Muscle of back (tissue), 11 donors: ENCODE data around the gene NEUROD6. TPM values are rescaled to one million over a fixed set of nuclear protein-coding genes. Genes with fewer than 3 reads are reported as not detected.

Experiments used
- DNase-seq, 3 donors: peaks; one replicate each; pipeline versions ENCODE4 v3.0.0 to v3.0.0-alpha.2; 2013
- polyA plus RNA-seq, 10 donors: library from polyadenylated mRNA; unstranded; fragments of 120-200 nt; gene quantifications; one replicate each; pipeline ENCODE4 v1.2.1, GENCODE V29; 2013; ENCODE audit not compliant: insufficient read length in 10 of 10

The NEUROD6 gene
- polyA plus RNA-seq, 10 donors = 0.07 to 0.38 (median 0.12) TPM; not detected in 3

- DNase-seq = peak; percentile 61 to 91 (median 73)
Observed at GRCh38 chr7:31335161-31335856, 5.2 kb downstream of the NEUROD6 start.

GRCh38 chr7:31333291-31333690, 7.2 kb downstream of the NEUROD6 start:
- no peak for DNase-seq

- no peak for DNase-seq
Observed at GRCh38 chr7:31327071-31327470, 13.5 kb downstream of the NEUROD6 start.

GRCh38 chr7:31326416-31326815, 14.1 kb downstream of the NEUROD6 start:
- no peak for DNase-seq

GRCh38 chr7:31323101-31323500, 17.4 kb downstream of the NEUROD6 start:
- DNase-seq = no peak

- DNase-seq = no peak
Observed at GRCh38 chr7:31320675-31321074, 19.9 kb downstream of the NEUROD6 start.

GRCh38 chr7:31318313-31318712, 22.2 kb downstream of the NEUROD6 start:
- no peak for DNase-seq

- DNase-seq = no peak
Observed at GRCh38 chr7:31316876-31317275, 23.6 kb downstream of the NEUROD6 start.

- DNase-seq = no peak
Observed at GRCh38 chr7:31315758-31316157, 24.8 kb downstream of the NEUROD6 start.

GRCh38 chr7:31314781-31315180, 25.7 kb downstream of the NEUROD6 start:
- DNase-seq = no peak

GRCh38 chr7:31312889-31313288, 27.6 kb downstream of the NEUROD6 start:
- DNase-seq = no peak

GRCh38 chr7:31311552-31311951, 29.0 kb downstream of the NEUROD6 start:
- peak; percentile 62 to 91 (median 66) for DNase-seq

- peak in 1 of 3 donors; percentile 77 for DNase-seq
Observed at GRCh38 chr7:31310321-31310935, 30.1 kb downstream of the NEUROD6 start.

GRCh38 chr7:31309407-31309806, 31.1 kb downstream of the NEUROD6 start:
- no peak for DNase-seq

- no peak for DNase-seq
Observed at GRCh38 chr7:31308652-31309051, 31.9 kb downstream of the NEUROD6 start.

GRCh38 chr7:31307972-31308371, 32.6 kb downstream of the NEUROD6 start:
- no peak for DNase-seq

GRCh38 chr7:31305260-31305659, 35.3 kb downstream of the NEUROD6 start:
- no peak for DNase-seq

GRCh38 chr7:31304446-31304845, 36.1 kb downstream of the NEUROD6 start:
- DNase-seq = peak in 2 of 3 donors; percentile 39 to 74

GRCh38 chr7:31302356-31302755, 38.2 kb downstream of the NEUROD6 start:
- peak; percentile 54 to 83 (median 61) for DNase-seq

- DNase-seq = no peak
Observed at GRCh38 chr7:31299336-31299735, 41.2 kb downstream of the NEUROD6 start.

- DNase-seq = no peak
Observed at GRCh38 chr7:31290601-31291000, 49.9 kb downstream of the NEUROD6 start.
